BJ (cell line): ENCODE measurements around the gene SGF29. TPM values are rescaled to one million over a fixed set of nuclear protein-coding genes. Genes with fewer than 3 reads are reported as not detected.

ENCODE experiments used
- CTCF ChIA-PET: fragments of 350-600 bp; formaldehyde crosslinking; extraction: SDS; loops from one replicate; lab custom pipeline; 2021; ENCODE audit warnings: antibody characterized with exemption, inconsistent platforms; lab: Yijun Ruan, JAX
- POLR2A ChIA-PET: fragments of 300-600 bp; sonication (Branson Sonifier 250); formaldehyde crosslinking; extraction: SDS; loops from one replicate; lab custom pipeline; 2021; ENCODE audit warnings: antibody characterized with exemption; lab: Charles Lee
- DNase-seq: peaks from one replicate; pipeline ENCODE4 v3.0.0-alpha.2; 2011; ENCODE audit warnings: low read depth
- H3K27me3 ChIP-seq: 2 replicates; pipeline ENCODE4 v1.6.0; 2011; ENCODE audit warnings: low read length; ENCODE audit not compliant: control insufficient read depth, insufficient read depth
- H3K36me3 ChIP-seq: 2 replicates; pipeline ENCODE4 v1.5.1; 2011; ENCODE audit warnings: low read length; ENCODE audit not compliant: control insufficient read depth, insufficient read depth
- H3K4me3 ChIP-seq: 2 replicates; pipeline ENCODE4 v1.5.1; 2011; ENCODE audit warnings: low read depth, mild to moderate bottlenecking, control low read depth, low read length
- CTCF ChIP-seq: IDR thresholded peaks from 2 replicates; pipeline ENCODE4 v1.5.1; 2011; ENCODE audit warnings: low read depth, mild to moderate bottlenecking, control low read depth, inconsistent platforms, low read length, moderate library complexity; ENCODE audit not compliant: insufficient read depth
- polyA plus RNA-seq: library from polyadenylated mRNA; depleted of rRNA; stranded (reverse); fragments of >200 nt; gene quantifications from 2 replicates; pipeline ENCODE4 v1.2.3, GENCODE V29; 2011

The SGF29 gene
- polyA plus RNA-seq, 1 experiment, result 2.4 TPM

DNA sequence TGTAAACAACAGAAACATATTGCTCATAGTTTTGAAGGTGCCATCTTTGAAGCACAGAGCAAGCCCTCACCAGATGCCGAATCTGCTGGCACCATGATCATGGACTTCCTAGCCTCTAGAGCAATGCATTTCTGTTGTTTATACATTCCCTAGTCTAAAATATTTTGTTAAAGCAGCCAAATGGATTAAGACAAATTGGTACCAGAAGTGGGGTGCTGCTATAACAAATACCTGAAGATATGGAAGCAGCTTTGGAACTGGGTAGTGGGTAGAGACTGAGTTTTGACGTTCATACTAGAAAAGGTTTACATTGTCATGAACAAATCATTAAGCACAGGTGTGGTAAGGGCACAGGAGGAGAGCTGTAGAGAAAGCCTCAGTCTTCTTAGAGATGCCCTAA is 13.6 kb downstream of the SGF29 start:
- CTCF ChIA-PET, result no interaction called here
- no peak for TF ChIP-seq CTCF
- DNase-seq, result no peak

GRCh38 chr16:28569021-28569420 is 15.3 kb downstream of the SGF29 start:
- no peaks in the 10 kb centered on the region for H3K27me3 ChIP-seq
- no peak for DNase-seq
- ChIA-PET CTCF (interaction anchor here (0.9 kb wide), 1 partner anchor 12 kb away, joined by 3 read pairs; no protein-coding TSS in a partner anchor), POLR2A (no interaction called here)
- no peaks in the 10 kb centered on the region for H3K36me3 ChIP-seq
- H3K4me3 ChIP-seq, result no peak overlapping the region
- no peak for TF ChIP-seq CTCF

More for the DNA sequence above, 13.6 kb downstream of the SGF29 start:
- Histone ChIP-seq H3K4me3 (no peak overlapping the region), H3K36me3 (no peaks in the 10 kb centered on the region), H3K27me3 (no peaks in the 10 kb centered on the region)
- POLR2A ChIA-PET, result no interaction called here

GRCh38 chr16:28569968-28570752 is 16.4 kb downstream of the SGF29 start:
- Histone ChIP-seq H3K36me3 (no peaks in the 10 kb centered on the region), H3K4me3 (no peak overlapping the region), H3K27me3 (no peaks in the 10 kb centered on the region)
- DNase-seq, result no peak
- POLR2A ChIA-PET, result no interaction called here
- CTCF ChIA-PET, result no interaction called here
- no peak for TF ChIP-seq CTCF

GRCh38 chr16:28572696-28573510 is 19.2 kb downstream of the SGF29 start:
- ChIA-PET CTCF (interaction anchor here (0.7 kb wide), 1 partner anchor 25 kb away, joined by 4 read pairs; no protein-coding TSS in a partner anchor), POLR2A (no interaction called here)
- DNase-seq, result no peak
- no peaks in the 10 kb centered on the region for H3K27me3 ChIP-seq
- H3K4me3 ChIP-seq, result no peak overlapping the region
- H3K36me3 ChIP-seq, result no peaks in the 10 kb centered on the region
- no peak for TF ChIP-seq CTCF
